GM12873 (cell line): ENCODE data around the gene ADSL.

Experiments used
- CTCF ChIP-seq: IDR thresholded peaks from 2 replicates; pipeline ENCODE4 v1.5.1; 2012; ENCODE audit warnings: low read depth, mild to moderate bottlenecking, moderate library complexity, low read length, control low read depth; ENCODE audit not compliant: insufficient read depth; ENCODE audit errors: missing control alignments

ADSL gene

GRCh38 chr22:40410272-40410671, 64.0 kb downstream of the ADSL start:
- TF ChIP-seq CTCF = no peak

DNA sequence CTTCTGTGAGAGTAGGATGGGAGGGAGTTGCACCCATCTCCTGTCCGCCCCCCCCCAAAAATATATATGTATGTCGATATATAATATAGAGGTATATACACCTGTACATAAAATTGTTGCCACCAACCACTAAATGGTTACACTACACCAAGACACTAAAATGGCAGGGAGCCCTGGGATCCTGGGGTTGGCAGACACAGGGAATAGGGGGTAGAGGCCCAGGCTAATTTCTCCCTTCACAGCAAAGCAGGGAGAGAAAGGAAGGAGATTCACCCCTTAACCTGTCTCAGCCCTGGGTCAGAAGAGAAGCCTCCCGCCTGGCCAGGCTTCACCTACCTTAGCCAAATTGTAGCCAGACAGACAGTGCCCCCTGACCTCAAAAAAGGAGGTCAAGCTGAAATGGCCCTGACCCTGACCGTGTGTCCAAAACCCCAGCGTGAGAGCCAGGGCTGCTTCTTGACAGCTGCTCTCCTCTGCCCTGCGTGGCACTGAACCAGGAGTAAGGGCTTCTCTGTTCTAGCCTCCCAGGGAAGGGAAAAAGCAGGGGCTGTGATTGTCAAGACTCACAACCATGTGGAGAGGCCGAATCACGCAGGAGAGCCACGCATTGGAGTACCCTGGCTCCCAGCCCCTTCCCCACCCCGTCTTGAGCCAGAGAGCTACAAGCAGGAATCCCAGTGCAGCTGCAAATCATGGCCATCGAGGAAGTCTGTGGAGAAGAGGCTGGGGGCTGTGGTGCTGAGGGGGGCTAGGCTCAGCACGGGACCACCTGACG, 64.6 kb downstream of the ADSL start:
- no peak for TF ChIP-seq CTCF

DNA sequence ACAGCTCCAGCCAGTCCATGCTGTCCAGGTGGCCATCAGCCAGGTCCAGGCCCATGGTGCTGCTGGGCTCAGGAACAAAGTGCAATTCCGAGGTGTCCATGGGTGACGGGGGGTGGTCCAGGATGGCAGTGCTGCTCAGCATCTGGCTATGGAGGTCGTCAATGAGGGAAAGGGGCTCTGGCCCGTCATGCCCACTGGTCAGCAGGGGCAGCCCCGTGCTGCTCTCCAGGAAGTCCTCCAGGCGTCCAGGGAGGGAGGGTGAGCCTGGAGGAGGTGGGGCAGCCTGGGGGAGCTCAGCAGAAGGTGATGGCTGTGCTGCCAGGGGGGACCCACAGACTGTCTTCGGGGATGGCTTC, 65.2 kb downstream of the ADSL start:
- TF ChIP-seq CTCF = no peak

DNA sequence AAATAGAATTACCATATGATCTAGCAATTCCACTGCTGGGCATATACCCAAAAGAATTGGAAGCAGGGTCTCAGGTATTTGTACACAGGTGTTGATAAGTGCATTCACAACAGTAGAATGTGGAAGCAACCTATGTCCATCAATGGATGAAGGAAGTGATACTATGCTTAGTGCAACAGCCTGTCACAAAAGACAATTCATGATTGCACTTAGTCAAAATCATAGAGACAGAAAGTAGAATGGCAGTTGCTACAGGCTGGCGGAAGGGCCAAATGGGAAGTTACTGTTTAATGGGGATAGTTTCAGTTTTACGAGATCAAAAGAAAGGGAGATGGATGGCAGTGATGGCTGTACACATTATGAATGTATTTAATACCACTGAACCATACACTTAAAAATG, 66.1 kb downstream of the ADSL start:
- TF ChIP-seq CTCF = no peak

DNA sequence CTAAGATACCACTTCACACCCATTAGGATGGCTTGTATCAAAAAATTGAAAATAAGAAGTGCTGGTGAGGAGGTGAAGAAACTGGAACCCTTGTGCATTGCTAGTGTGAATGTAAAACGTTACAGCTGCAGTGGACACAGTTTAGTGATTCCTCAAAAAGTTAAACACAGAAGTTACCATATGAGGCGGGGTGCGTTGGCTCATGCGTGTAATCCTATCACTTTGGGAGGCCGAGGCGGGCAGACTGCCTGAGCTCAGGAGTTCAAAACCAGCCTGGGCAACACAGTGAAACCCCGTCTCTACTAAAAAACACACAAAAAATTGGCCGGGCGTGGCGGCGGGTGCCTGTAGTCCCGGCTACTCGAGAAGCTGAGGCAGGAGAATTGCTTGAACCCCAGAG, 67.6 kb downstream of the ADSL start:
- TF ChIP-seq CTCF = no peak

GRCh38 chr22:40414311-40414710, 68.0 kb downstream of the ADSL start:
- no peak for TF ChIP-seq CTCF

GRCh38 chr22:40414838-40415505, 68.7 kb downstream of the ADSL start:
- TF ChIP-seq CTCF = no peak
